GM12891 (cell line): Measurements from ENCODE around the gene TAF9.

Experiments
- POLR2A ChIP-seq: IDR thresholded peaks from 2 replicates; pipeline ENCODE4 v1.6.1; 2011; ENCODE audit warnings: low read depth, low read length, control low read depth
- POLR2AphosphoS5 ChIP-seq: IDR thresholded peaks from 2 replicates; pipeline ENCODE4 v1.6.1; 2011; ENCODE audit warnings: low read depth, low read length, control low read depth
- TAF1 ChIP-seq: IDR thresholded peaks from 2 replicates; pipeline ENCODE4 v1.6.1; 2011; ENCODE audit warnings: low read depth, low read length, control low read depth

DNA sequence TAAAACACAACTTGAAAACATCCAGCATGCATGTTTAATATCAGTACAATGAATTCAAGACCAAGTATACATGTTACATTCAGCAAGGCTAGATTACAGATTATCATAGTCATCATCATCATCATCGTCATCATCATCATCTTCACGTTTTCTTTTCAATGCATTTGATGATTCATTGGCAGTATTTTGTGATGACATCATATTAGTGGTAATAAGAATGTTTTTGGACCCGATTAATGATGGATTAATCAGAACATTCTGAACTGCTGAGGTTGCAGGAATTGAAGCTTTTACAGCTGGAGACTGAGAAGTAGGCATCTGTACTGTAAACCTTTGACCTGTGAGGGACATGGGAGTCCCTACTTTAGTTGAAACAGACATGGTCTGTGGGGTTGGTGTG is 4.5 kb downstream of the TAF9 start:
- TF ChIP-seq POLR2AphosphoS5, result no peak
- no peak for TF ChIP-seq POLR2A
- TF ChIP-seq TAF1, result no peak
